Neural cell (in vitro differentiated cells): Measurements from ENCODE around the gene WASF1. TPM values are rescaled to one million over a fixed set of nuclear protein-coding genes. Genes with fewer than 3 reads are reported as not detected.

Experiments used
- H2AFZ ChIP-seq: fragments of 200-600, 300-800 bp; sonication (generic), shearing (Covaris generic); 2 replicates; pipeline ENCODE4 v1.6.0; 2014; ENCODE audit warnings: low read depth, mild to moderate bottlenecking, antibody characterized with exemption, low read length, moderate library complexity
- H3F3A ChIP-seq: fragments of 200-600 bp; shearing (Covaris generic); 2 replicates; pipeline ENCODE4 v1.6.1; 2016; ENCODE audit warnings: mild to moderate bottlenecking, moderate library complexity, mixed read lengths, antibody characterized with exemption, low read length; ENCODE audit not compliant: insufficient read depth, poor library complexity, severe bottlenecking
- H3K27ac ChIP-seq: fragments of 200-600, 300-800 bp; sonication (generic), shearing (Covaris generic); 2 replicates; pipeline ENCODE4 v1.5.1; 2014; ENCODE audit warnings: mild to moderate bottlenecking, low read length, moderate library complexity
- H3K27me3 ChIP-seq: fragments of 300-800, 200-600 bp; sonication (generic), shearing (Covaris generic); 2 replicates; pipeline ENCODE4 v1.6.0; 2014; ENCODE audit warnings: mild to moderate bottlenecking, low read depth, low read length, moderate library complexity; ENCODE audit not compliant: insufficient read depth
- H3K36me3 ChIP-seq: fragments of 300-800, 200-600 bp; sonication (generic), shearing (Covaris generic); 2 replicates; pipeline ENCODE4 v1.5.1; 2014; ENCODE audit warnings: mild to moderate bottlenecking, antibody characterized with exemption, low read length, moderate library complexity; ENCODE audit not compliant: insufficient read depth
- H3K4me2 ChIP-seq: fragments of 300-800, 200-600 bp; sonication (generic), shearing (Covaris generic); 2 replicates; pipeline ENCODE4 v1.6.0; 2014; ENCODE audit warnings: mild to moderate bottlenecking, low read length
- H3K4me3 ChIP-seq: fragments of 300-800, 200-600 bp; sonication (generic), shearing (Covaris generic); 2 replicates; pipeline ENCODE4 v1.5.1; 2014; ENCODE audit warnings: mild to moderate bottlenecking, low read length, moderate library complexity
- H3K79me2 ChIP-seq: fragments of 200-600 bp; shearing (Covaris generic); replicated peaks from 2 replicates; pipeline ENCODE4 v1.6.0; 2014; ENCODE audit warnings: mild to moderate bottlenecking, low read length, moderate library complexity; ENCODE audit not compliant: insufficient read depth
- H3K9ac ChIP-seq: fragments of 300-800, 200-600 bp; sonication (generic), shearing (Covaris generic); 2 replicates; pipeline ENCODE4 v1.6.1; 2016; ENCODE audit warnings: mild to moderate bottlenecking, low read length, mixed read lengths
- H3K9me2 ChIP-seq: fragments of 200-600 bp; shearing (Covaris generic); 2 replicates; pipeline ENCODE4 v1.6.1; 2016; ENCODE audit warnings: mild to moderate bottlenecking, low read length, mixed read lengths; ENCODE audit not compliant: insufficient read depth
- H3K9me3 ChIP-seq: fragments of 200-600, 300-800 bp; sonication (generic), shearing (Covaris generic); 2 replicates; pipeline ENCODE4 v1.6.1; 2016; ENCODE audit warnings: mild to moderate bottlenecking, mixed run types, low read length, moderate library complexity, mixed read lengths
- H4K20me1 ChIP-seq: fragments of 200-600 bp; shearing (Covaris generic); 2 replicates; pipeline ENCODE4 v1.6.1; 2016; ENCODE audit warnings: mild to moderate bottlenecking, mixed run types; ENCODE audit not compliant: insufficient read depth
- EP300 ChIP-seq: fragments of 450-650 bp; conservative IDR thresholded peaks from 2 replicates; pipeline ENCODE4 v1.6.1; 2014; ENCODE audit warnings: antibody characterized with exemption, mild to moderate bottlenecking, moderate library complexity; ENCODE audit not compliant: poor library complexity, severe bottlenecking
- EZH2 ChIP-seq: fragments of 200-600, 300-800 bp; shearing (Covaris generic), sonication (generic); IDR thresholded peaks from 2 replicates; pipeline ENCODE4 v1.6.1; 2014; ENCODE audit warnings: antibody characterized with exemption, low read length, borderline replicate concordance, mild to moderate bottlenecking; ENCODE audit not compliant: insufficient read depth, poor library complexity, severe bottlenecking
- MXI1 ChIP-seq: fragments of 450-650 bp; conservative IDR thresholded peaks from 2 replicates; pipeline ENCODE4 v1.6.1; 2014; ENCODE audit warnings: antibody characterized with exemption, mild to moderate bottlenecking; ENCODE audit not compliant: poor library complexity, severe bottlenecking
- POLR2AphosphoS5 ChIP-seq: IDR thresholded peaks from 2 replicates; pipeline ENCODE4 v1.6.1; 2012
- RAD21 ChIP-seq: fragments of 450-650 bp; conservative IDR thresholded peaks from 2 replicates; pipeline ENCODE4 v1.6.1; 2014; ENCODE audit warnings: antibody characterized with exemption, mild to moderate bottlenecking, moderate library complexity
- SMC3 ChIP-seq: fragments of 450-650 bp; conservative IDR thresholded peaks from 2 replicates; pipeline ENCODE4 v1.6.1; 2014; ENCODE audit warnings: antibody characterized with exemption, mild to moderate bottlenecking, moderate library complexity; ENCODE audit not compliant: poor library complexity
- TAF1 ChIP-seq: IDR thresholded peaks from 2 replicates; pipeline ENCODE4 v1.6.1; 2012; ENCODE audit warnings: low read depth
- polyA plus RNA-seq: library from polyadenylated mRNA; depleted of rRNA; stranded (reverse); fragments of >200 nt; gene quantifications from 2 replicates; pipeline ENCODE4 v1.2.3, GENCODE V29; 2014
- TF ChIP-seq, protein P1 (sequence below): fragments of 450-650 bp; IDR thresholded peaks from 2 replicates; pipeline ENCODE4 v1.5.1; 2014; ENCODE audit warnings: antibody characterized with exemption, mild to moderate bottlenecking, moderate library complexity; ENCODE audit not compliant: poor library complexity, severe bottlenecking
- TF ChIP-seq, protein P2 (sequence below): IDR thresholded peaks from 2 replicates; pipeline ENCODE4 v1.6.1; 2012; ENCODE audit warnings: borderline replicate concordance

WASF1 gene
- polyA plus RNA-seq, 1 donor from 2014 or later, result 89.7 TPM

DNA sequence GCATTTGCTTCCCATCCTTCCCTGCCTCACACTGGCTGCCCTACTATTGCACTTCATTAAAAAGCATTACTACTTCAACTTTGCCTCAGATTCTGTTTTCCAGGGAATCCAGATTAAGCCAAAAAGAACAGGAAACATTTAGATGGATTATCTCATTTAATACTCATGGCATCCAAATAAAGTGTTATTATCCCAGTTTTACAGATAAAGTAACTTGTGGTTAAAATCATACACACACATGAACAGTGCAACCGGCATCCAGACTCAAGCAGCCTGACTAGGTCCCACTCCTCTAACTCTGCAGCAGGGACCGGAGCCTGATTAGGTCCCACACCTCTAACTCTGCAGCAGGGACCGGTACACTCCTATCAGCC, 129.0 kb downstream of the WASF1 start:
- Histone ChIP-seq H3K4me2 (no peak overlapping the region), H3K9me2 (no peaks in the 10 kb centered on the region), H3K36me3 (no peaks in the 10 kb centered on the region), H3K9ac (no peak overlapping the region), H3K79me2 (no peaks in the 10 kb centered on the region), H3K9me3 (no peaks in the 10 kb centered on the region), H4K20me1 (no peaks in the 10 kb centered on the region), H3K27ac (no peak overlapping the region), H2AFZ (no peak overlapping the region), H3K27me3 (no peaks in the 10 kb centered on the region), H3K4me3 (no peak overlapping the region), H3F3A (no peaks in the 10 kb centered on the region)
- TF ChIP-seq POLR2AphosphoS5 (no peak), SMC3 (no peak), EP300 (no peak), TAF1 (no peak), MXI1 (no peak), RAD21 (no peak), EZH2 (no peak)
- TF ChIP-seq, protein P1, sequence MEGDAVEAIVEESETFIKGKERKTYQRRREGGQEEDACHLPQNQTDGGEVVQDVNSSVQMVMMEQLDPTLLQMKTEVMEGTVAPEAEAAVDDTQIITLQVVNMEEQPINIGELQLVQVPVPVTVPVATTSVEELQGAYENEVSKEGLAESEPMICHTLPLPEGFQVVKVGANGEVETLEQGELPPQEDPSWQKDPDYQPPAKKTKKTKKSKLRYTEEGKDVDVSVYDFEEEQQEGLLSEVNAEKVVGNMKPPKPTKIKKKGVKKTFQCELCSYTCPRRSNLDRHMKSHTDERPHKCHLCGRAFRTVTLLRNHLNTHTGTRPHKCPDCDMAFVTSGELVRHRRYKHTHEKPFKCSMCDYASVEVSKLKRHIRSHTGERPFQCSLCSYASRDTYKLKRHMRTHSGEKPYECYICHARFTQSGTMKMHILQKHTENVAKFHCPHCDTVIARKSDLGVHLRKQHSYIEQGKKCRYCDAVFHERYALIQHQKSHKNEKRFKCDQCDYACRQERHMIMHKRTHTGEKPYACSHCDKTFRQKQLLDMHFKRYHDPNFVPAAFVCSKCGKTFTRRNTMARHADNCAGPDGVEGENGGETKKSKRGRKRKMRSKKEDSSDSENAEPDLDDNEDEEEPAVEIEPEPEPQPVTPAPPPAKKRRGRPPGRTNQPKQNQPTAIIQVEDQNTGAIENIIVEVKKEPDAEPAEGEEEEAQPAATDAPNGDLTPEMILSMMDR, result no peak
- TF ChIP-seq, protein P2, sequence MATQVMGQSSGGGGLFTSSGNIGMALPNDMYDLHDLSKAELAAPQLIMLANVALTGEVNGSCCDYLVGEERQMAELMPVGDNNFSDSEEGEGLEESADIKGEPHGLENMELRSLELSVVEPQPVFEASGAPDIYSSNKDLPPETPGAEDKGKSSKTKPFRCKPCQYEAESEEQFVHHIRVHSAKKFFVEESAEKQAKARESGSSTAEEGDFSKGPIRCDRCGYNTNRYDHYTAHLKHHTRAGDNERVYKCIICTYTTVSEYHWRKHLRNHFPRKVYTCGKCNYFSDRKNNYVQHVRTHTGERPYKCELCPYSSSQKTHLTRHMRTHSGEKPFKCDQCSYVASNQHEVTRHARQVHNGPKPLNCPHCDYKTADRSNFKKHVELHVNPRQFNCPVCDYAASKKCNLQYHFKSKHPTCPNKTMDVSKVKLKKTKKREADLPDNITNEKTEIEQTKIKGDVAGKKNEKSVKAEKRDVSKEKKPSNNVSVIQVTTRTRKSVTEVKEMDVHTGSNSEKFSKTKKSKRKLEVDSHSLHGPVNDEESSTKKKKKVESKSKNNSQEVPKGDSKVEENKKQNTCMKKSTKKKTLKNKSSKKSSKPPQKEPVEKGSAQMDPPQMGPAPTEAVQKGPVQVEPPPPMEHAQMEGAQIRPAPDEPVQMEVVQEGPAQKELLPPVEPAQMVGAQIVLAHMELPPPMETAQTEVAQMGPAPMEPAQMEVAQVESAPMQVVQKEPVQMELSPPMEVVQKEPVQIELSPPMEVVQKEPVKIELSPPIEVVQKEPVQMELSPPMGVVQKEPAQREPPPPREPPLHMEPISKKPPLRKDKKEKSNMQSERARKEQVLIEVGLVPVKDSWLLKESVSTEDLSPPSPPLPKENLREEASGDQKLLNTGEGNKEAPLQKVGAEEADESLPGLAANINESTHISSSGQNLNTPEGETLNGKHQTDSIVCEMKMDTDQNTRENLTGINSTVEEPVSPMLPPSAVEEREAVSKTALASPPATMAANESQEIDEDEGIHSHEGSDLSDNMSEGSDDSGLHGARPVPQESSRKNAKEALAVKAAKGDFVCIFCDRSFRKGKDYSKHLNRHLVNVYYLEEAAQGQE, result no peak

Other genes starting within 250 kb of the WASF1 start
- 1.4 and 7.3 TPM in 2 replicates for gene GPR6, start 201.4 kb downstream of the WASF1 start, polyA plus RNA-seq
- 22.3 and 22.9 TPM in 2 replicates for gene CDC40, start 757 bp upstream of the WASF1 start, polyA plus RNA-seq
- not detected in 2 replicates for gene METTL24, start 178.7 kb upstream of the WASF1 start, polyA plus RNA-seq
- not detected in 2 replicates for gene DDO, start 235.9 kb upstream of the WASF1 start, polyA plus RNA-seq